Measurements from ENCODE around the gene CLCC1.
"Not testable (repeated sequence)": the region's sequence is repeated elsewhere in the genome, so short reads cannot be mapped to it uniquely, and the experiment has no call there.

CLCC1 gene, protein sequence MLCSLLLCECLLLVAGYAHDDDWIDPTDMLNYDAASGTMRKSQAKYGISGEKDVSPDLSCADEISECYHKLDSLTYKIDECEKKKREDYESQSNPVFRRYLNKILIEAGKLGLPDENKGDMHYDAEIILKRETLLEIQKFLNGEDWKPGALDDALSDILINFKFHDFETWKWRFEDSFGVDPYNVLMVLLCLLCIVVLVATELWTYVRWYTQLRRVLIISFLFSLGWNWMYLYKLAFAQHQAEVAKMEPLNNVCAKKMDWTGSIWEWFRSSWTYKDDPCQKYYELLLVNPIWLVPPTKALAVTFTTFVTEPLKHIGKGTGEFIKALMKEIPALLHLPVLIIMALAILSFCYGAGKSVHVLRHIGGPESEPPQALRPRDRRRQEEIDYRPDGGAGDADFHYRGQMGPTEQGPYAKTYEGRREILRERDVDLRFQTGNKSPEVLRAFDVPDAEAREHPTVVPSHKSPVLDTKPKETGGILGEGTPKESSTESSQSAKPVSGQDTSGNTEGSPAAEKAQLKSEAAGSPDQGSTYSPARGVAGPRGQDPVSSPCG

GRCh38 chr1:108963052-108963686 lies at the start of gene CLCC1:
Gene CLCC1 (minus strand): TSS chr1:108963484. CDS start chr1:108950437, 13,047 bp downstream.
- peak; percentile 89 for DNase-seq

- no peak for DNase-seq
Observed at GRCh38 chr1:109011335-109011734, 48.1 kb upstream of the CLCC1 start.

DNA sequence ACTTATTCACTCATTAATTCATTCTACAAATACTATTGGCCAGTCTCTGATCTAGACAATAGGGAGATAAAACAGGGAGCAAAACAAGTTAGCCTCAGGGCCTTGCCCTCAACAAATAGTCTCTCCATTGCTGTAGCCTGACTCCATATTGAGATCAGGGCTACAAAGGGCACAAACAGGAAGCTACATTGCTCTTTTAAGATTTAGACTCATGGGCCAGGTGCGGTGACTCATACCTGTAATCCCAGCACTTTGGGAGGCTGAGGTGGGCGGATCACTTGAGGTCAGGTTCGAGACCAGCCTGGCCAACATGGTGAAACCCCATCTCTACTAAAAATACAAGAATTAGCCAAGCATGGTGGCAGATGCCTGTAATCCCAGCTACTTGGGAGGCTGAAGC lies 33.3 kb upstream of the CLCC1 start:
- DNase-seq: not testable (repeated sequence)

GRCh38 chr1:108983114-108983513 lies 19.8 kb upstream of the CLCC1 start:
- no peak for DNase-seq

GRCh38 chr1:108976658-108977057 lies 13.4 kb upstream of the CLCC1 start:
- DNase-seq: no peak

- no peak for DNase-seq
Observed at GRCh38 chr1:108972951-108973350, 9.7 kb upstream of the CLCC1 start.

DNA sequence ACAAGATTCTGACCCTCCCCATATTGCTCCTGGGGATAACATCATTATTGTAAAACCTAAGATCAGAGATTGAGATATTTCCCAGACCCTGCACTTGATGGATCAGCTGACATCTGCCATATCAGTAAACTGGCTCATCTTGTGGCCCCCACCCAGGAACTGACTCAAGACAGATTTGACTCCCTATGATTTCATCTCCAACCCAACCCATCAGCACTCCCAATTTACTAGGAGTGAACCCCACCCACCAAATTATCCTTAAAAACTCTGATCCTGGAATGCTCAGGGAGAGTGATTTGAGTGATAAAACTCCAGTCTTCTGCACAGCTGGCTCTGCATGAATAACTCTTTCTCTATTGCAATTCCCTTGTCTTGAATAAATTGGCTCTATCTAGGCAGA lies 6.1 kb upstream of the CLCC1 start:
- DNase-seq: no peak

- DNase-seq: peak; percentile 47
Observed at GRCh38 chr1:108962681-108963051, 618 bp downstream of the CLCC1 start.

- no peak for DNase-seq
Observed at GRCh38 chr1:108961752-108962486, 1.4 kb downstream of the CLCC1 start.

DNA sequence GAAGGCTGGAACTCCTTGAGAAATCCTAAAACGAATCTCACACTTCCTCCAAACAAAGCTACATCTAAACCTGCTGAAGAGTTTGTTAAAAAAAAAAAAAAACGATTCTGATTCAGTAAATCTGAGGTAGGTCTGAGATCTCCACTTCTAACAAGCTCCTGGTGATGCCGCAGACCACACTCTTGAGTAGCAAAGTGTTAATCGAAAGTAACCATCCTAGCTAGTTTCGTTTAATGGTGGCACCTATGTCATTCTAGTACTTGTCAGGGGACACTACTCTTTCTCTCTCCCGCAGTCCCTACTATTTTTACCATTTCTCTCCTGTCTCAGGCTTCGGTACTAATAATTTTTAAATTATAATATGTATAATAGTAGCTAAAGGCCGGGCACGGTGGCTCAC lies 2.1 kb downstream of the CLCC1 start:
- DNase-seq: no peak

GRCh38 chr1:108960719-108961118 lies 2.6 kb downstream of the CLCC1 start:
- DNase-seq: no peak

- DNase-seq: no peak
Observed at GRCh38 chr1:108957888-108958287, 5.4 kb downstream of the CLCC1 start.

DNA sequence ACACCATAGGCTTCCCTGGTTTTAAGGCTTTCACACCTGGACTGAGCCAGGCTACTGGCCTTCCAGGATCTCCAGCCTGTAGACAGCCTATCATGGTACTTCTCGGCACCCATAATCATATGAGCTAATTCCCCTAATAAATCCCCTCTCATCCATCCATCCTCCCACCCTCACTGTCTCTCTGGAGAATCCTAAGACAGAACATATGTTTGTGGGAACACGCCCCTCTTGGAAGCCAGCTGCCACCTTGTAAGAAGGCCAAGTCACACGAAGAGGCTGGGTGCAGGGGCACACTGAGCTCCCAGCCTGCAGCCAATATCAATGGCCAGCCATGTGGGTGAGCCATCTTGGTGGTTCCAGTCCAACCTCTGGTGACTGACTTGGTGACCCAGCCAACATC lies 7.4 kb downstream of the CLCC1 start:
- DNase-seq: peak; percentile 85

GRCh38 chr1:108955111-108955510 lies 8.2 kb downstream of the CLCC1 start:
- DNase-seq: no peak

DNA sequence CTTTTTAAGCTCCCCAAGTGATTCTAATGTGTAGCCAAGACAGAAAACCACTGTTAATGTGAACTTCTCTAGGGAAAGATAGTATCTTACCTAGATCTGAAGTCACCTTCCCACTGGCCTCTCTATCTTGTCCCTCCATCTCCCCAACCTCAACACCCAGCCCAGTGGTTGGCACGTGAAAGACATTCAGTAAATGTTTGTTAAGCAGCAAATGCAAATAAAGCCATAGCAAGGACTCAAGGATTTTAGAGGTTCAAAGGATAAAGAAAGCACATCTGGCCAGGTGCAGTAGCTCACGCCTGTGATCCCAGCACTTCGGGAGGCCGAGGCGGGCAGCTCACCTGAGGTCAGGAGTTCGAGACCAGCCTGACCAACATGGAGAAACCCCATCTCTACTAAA lies 9.8 kb downstream of the CLCC1 start:
- DNase-seq: no peak

GRCh38 chr1:108951242-108951641 lies 12.0 kb downstream of the CLCC1 start:
- no peak for DNase-seq

DNA sequence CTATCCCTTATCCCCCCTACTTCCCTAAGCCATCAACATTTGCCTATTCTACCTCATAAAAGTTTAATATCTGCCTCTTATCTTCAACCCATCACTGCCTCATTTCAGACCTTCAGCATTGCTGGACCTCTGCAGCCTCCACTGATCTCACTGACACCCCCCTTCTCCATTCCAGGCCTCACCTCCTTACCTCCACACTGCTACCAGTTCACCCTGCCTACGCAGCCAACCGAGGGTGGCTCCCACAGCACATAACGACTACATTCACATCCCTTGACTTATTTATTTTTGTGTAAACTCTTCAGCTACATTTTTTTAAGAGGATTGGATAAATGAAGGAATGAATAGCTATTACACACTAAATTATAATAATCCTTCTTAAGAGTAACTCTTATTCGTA lies 14.2 kb downstream of the CLCC1 start:
- DNase-seq: no peak

DNA sequence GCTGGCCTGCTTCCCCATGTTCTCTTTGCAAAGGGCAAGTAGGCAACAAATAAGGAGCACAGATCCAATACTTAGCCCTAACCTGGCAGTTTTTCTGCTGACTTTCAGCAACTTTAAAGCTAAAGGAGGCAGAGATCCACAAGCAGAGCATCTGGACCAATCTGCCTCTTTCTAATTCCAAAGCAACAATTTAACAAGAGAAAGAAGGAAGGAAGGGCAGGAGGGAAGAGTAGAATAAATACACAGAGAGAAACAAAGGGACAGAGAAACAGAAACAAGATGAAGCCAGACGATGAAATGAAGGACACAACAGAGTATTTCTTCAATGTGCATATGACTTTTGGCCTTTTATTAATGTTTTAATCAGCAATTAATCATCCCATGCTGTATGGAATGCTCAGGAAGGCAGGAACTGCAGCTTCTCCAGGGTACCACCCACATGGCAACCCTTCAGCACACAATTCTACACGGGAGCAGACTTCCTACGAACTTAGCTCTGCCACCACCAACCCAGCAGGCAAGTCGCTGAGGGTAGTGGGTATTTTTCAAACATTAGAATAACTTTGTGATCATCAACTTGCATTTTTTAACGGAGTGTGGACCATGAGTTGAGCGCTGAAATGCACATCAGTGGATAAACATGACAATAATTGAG lies 15.3 kb downstream of the CLCC1 start:
- no peak for DNase-seq

DNA sequence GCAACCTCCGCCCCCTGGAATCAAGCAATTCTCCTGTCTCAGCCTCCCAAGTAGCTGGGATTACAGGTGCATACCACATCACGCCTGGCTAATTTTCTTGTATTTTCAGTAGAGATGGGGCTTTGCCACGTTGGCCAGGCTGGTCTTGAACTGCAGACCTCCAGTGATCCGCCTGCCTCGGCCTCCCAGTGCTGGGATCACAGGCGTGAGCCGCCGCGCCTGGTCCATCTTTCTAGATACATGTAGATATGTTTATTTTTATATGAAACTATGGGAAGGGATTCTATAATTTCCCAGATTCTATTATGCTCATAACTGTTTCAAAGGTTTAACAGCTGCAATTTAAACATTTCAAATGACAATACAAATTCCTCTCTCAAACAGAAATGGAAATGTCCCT lies 27.1 kb downstream of the CLCC1 start:
- no peak for DNase-seq

- DNase-seq: no peak
Observed at GRCh38 chr1:108933944-108934343, 29.3 kb downstream of the CLCC1 start.

- DNase-seq: not testable (repeated sequence)
Observed at GRCh38 chr1:108927565-108927964, 35.7 kb downstream of the CLCC1 start.

DNA sequence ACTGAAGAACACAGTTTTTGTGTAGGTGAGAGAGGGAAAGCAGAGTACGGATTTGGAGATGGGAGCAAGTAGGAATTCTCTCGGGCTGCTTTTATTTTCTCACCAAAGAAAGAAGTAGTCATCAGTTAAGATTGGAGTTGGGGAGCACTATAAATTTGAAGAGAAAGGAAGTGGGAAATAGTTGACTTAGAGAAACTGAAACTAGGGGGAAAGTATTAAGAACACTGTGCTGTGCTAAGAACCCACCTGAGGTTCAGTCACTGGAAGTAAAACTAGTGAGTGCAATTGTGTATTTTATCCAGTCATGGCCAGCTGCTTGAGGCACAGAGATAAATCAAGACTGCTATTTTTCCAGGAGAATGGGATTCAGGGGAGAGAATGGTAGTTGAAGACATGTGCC lies 37.4 kb downstream of the CLCC1 start:
- no peak for DNase-seq

DNA sequence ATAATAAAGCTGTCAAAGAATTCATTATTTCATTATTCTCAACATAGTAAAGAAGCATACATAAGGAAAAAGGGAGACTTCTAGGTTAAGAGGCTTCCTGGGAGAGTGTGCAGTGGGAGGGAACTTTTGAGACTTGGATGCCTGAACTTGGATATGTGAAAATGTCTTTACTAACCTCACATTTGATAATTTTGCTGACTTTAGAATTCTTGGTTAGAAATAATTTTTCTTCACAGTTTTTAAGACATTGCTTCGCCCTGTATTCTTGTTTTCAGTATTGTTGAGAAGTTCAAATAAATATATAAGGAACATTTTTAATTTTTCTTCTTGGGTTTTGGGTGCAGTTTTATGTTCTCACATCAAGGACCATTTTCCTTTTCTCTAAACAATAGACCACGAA lies 46.5 kb downstream of the CLCC1 start:
- no peak for DNase-seq

All from NCI-H2171 treated with DMSO at 0.1 percent for 48 hours (cell line).